DMS153 (cell line): Measurements from ENCODE around the gene SUGCT.

Experiments
- DNase-seq: peaks from one replicate; lab custom pipeline; 2025; lab: John Stamatoyannopoulos, UW

Gene SUGCT

DNA sequence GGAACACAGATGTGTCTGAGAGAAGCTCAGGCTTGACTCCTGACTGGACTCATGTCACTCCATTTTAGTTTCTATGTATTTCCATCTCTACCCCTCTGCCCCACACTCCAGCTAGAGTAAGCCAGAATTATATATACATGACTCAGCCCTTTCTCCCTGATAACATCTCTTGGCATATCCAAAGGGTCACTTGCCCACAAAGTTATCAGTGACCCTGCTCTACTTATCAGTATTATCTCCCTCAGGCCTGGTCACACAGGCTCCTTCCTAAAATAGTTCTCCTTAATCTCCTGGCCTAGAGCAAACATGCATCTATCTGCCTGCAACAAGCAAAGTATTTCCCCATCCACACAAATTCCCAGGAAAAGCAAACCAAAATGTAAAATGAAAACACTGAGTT, 598.3 kb downstream of the SUGCT start:
- no peak for DNase-seq

DNA sequence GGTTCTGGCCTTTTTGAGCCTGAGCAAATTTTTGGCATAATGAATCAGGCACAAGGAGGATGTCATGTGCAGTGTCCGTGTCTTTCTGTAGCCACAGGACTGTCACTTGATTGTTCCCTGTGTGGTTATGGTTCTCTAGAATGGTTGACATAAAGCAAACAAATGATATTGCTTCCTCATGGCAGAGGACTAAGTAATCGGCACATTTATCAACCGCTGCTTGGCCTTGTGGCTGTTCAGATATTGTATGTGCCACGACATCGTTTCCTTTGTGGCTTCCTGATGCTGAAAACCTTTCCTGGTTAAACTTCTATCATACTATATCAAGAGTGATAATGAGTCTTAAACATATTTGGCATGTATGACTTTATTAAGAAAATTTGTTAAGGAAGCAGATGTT, 598.8 kb downstream of the SUGCT start:
- DNase-seq = peak; percentile 9

DNA sequence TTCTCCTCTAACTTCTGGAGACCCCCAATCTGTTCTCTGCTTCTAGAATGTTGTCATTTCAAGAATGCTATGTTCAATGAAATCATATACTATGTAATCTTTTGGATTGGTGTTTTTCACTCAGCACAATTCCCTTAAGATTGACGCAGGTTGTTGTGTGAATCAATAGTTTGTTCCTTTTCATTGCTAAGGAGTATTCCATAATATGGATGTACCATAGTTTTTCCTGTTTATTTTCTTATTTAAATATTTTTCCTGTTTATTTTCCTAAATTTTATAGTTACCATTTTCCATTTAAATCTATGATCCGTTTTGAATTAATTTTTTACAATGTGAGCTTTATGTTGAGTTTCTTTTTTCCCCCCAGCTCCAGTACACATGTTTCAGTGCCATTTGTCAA, 604.5 kb downstream of the SUGCT start:
- no peak for DNase-seq

DNA sequence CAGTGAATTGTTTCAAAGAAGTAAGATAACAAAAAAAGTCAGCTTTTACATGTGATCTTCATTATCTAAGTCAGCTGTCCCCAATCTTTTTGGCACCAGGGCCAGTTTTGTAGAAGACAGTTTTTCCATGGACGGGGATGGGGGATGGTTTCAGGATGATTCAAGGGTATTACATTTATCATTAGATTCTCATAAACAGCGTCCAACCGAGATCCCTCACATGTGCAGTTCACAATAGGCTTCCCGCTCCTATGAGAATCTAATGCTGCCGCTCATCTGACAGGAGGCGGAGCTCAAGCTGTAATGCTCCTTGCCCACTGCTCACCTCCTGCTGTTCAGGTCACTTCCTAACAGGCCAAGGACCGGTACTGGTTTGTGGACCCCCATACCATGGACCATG, 607.5 kb downstream of the SUGCT start:
- DNase-seq = no peak

DNA sequence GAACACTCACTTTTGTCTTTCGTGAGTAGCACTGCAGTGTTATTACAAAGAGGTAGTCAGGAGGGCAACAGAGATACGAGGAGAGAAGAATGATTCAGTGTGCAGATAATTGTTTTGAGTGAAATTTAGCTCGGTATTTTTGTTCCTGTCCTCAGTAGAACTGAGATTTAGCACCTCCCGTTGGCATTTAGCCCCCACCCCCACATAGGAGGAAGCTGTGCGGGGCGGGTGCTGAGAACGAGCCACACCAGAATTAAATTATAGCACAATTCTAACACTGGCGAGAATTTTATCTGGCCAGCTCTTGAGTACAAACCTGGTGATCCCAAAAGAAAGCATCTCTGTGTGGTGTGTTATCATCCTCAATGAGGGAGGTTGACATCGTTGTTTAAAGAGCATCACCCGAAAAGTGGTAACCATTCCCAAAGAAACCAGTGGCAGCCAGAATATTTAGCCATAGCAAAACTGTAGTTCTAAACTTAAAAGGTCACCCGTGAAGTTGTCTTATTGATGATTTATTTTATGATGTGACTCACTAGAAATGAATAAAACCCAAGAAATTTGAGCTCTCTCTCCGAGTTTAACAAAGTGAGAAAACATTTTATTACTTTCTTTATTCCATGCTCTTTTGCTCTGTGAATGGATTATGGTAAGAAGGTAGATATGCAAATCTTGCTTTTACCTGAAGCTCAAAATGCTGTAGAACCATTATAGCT, 612.2 kb downstream of the SUGCT start:
- no peak for DNase-seq

DNA sequence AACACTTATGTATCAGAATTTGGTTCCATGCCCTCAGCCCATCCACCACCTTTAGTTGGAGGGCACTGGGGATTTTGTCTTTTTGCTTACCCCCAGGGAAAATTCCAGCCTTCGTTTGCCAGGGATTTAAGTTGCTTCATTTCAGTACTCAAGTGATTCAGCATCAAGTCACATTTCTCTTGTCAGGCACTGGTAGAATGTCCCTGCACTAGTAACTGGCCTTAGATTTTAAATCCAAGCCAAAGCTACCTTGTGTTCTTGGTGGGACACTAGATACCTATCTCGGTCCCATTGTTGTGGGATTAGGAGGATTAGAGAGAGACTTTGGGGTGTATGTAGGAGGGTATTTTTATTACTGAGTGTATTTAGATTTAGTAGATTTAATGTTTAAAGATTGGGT, 613.1 kb downstream of the SUGCT start:
- no peak for DNase-seq

DNA sequence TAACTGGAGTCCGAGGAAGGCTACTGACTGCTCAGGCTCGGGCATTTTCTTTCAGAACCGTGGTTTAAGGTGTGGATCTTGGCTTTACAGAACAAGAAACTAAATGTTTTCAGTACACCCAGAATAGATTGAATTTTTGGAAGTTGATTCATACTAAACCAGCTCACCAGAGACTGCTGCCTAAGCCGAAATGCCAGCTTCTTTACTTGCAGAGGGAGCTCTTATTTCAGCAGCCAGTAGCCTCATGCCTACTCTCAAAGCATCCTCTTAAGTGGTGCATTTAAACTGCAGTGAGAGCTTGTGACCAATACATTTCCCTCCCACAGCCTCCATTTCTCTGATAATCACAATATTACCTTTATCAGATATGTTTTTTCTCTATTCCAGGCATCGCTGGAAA, 615.1 kb downstream of the SUGCT start:
- no peak for DNase-seq

DNA sequence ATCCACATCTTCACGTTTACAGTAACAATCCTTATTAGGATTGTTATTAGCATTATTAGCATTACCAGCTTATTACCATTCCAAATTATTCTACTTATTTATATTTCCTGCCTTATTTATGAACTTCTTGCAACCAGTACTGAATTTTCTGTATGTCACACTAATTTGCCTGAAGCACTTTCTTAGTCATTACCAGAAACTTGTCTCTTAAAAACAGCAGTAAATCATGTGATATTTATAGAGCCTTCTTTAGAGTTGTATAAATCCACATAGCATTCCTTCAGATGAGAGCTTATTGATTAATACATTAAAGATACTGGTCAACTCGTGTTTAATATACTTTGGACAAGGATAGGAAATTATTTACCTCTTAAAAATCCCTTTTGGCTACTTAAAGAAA, 618.6 kb downstream of the SUGCT start:
- no peak for DNase-seq

DNA sequence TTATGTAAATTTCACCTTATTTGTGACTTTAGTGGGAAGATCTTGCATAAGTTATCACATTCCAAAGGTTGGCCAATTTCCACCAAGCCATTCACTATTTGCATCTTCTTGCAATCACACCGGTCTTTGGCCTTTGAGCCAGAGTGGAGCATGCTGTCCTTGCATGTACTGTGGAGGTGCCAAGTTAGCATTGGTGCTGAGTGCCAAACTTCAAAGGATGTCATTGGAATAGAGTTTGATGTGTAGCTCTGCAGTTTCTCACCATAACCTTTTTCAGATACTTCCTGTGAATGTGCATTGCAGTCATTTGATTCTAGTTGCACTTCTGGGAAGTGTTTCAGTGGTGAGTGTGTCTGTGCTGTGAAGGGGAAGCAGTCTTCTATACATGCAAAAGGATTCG, 620.6 kb downstream of the SUGCT start:
- no peak for DNase-seq

DNA sequence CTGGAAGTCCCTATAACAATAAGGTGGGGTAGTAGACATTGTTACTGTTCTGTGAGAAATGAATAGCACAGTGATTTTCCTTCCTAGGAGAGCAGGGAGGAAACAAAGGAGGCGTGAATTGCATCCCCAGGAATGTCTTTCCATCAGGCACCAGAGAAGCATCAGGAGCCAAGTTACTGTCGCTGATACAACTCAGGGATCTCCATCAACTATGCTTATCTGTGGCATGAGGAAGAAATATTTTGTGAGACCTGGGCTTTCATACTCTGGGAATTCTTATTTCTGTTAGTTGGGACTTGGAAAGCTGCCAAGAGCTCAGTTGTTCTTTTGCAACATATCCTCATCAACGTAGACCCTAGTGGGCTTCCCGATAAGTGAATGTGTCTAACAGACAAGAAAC, 622.3 kb downstream of the SUGCT start:
- DNase-seq = no peak

DNA sequence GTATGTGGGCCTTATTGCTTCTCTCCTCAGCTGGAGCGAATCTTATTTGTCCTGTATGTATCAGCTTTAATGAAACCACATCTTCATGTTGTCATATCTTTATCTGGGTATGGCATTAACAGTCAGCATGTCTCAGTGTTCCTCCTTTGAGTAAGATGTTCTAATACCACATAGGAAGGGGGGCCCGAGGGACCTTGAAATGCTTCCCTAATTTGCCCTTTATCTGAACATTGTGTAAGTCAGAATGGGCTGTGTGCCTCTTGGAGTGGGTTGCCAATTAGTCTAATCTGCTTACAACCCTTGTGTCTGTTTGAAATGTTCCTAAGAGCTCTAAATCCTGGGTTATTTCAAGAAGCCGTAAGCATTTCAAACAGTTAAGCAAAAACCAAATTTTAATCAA, 623.8 kb downstream of the SUGCT start:
- no peak for DNase-seq

DNA sequence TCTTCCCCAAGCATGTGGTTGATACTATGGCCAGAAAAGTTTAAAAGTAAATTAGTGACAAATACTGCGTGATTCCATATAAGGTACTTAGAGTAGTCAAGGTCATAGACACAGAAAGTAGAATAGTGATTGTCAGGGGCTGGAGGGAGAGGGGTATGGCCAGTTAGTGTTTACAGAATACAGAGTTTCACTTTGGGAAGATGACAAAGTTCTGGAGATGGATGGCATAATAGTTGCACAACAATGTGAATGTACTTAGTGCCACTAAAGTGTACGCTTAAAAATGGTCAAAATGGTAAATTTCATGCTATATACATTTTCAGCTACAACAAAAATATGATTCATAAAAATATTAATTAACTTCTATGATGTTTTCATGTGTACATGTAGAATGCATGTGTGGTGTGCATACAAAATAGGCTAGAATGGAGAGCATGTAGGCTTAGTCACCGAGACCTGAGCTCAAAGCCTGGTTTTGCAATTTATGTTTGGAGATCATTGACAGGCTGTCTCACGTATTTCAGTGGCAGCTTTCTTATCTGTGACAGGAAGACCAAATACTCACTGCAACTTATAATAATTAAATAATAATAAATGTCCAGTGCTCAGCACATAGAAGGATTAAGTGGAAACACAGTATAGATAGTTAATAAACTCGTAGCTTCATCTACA, 625.6 kb downstream of the SUGCT start:
- DNase-seq = no peak

DNA sequence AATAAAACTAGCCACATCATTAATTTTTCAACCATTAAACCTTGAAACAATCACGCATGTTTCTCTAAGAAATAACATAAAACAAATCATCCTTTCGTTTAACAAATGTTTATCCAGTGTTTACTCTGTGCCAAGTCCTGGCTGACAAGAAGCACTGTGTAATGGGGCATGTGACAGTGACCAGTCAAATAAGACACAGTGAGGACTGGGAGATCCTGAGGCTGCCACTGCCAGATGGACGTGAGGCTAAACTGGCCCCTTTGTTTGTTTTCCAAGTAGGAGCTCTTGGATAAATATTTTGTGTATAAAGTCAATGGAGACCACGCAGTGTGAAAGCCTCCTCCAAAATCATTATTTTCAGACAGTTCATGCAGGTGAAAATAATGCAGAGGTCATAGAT, 626.2 kb downstream of the SUGCT start:
- no peak for DNase-seq

DNA sequence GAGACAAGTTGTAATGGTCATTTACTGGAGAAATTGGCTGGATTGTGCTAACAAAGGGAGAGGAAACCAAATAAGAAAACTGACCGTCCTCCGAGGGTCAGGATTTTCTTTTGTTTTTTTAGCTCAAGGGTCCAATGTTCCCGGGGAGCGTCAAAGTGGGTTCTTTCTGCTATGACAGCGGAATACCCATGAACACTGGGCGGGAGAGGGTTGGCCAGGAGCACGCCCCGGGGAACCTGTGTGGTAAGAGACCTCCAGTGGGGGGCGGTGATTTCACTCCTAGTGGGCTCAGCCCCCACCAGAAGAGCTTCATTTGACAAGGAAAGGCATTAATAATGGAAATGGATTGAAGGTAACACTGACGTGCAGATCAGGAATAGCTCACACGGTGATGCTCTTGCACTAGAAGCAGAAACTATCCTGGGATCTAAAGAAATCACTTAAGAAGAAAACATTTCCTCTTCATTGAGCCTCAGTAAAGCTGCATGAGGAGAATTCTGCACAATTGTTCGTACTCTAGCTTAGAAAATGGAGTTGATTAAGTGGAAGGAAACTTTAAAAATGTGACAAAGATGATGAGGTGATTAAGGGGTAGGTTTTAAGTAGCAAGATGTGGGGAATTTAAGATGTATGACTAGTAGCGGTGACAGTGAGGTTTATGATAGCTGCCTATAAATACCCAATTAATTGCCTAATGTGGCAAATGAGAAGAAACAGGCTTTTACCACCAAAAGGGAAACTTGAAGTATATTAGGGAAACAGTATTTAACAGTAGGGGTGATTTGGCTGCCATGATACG, 627.2 kb downstream of the SUGCT start:
- DNase-seq = no peak

DNA sequence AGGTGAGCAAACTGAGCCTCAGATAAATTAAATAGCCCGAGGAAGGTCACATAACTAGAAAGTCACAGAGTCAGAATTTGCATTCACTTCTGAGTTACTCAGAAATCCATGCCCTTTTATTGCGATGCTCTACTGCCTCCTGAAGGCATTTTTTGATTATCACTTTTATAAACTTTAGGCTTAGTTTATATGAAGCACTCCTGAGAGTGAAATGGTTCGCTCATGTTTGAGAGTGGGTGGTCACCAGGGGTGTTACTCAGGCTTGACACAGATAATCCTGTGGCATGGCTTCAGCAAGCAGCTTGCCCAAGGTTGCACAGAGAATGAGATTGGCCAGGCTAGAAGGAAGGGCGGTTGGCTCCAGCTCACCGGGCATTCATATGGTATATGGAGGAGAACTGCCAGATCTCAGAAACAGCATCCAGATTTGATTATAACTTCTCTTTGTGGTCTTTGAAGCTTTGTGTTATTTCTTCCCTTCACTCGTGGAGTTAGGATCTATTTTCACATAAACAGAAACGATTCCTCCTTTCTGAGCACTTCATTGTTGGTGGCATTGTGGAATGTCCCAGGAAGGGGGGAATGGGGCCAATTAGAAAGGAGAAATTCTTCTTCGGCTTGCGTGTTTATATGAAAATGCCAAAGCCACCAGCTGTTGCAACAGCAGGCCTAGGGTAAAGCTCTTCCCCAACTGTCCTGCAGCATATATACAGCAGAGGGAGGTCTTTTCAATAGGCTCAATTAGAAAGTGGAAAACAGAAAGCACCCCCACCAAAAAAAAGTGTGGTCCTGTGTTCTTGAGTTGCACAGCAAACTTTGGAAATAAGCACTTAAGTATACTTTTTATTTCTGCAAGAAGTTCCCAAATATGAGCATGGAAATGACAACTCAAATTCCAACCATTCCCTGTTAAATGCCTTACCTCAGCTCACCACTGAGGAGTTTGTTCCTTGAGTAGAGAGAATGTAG, 628.8 kb downstream of the SUGCT start:
- DNase-seq = no peak

DNA sequence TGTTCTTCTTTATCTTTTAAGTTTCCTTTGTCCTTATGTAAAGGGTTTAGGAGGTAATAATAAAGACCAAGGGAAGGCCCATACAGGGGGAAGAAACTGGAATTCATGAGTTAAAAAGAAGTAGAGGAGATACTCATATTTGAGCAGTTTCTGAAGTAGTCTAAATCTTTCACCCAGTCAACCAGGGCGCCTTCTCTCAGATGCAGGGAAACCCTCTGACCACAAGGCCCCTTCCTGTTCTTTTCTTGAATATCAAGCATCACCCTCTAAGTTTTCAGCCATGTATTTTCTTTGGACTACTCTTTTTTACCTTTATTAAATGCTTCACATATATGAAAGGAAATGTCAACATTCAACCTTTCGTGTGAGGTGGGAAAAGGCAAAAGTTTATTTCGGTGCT, 630.8 kb downstream of the SUGCT start:
- DNase-seq = no peak

DNA sequence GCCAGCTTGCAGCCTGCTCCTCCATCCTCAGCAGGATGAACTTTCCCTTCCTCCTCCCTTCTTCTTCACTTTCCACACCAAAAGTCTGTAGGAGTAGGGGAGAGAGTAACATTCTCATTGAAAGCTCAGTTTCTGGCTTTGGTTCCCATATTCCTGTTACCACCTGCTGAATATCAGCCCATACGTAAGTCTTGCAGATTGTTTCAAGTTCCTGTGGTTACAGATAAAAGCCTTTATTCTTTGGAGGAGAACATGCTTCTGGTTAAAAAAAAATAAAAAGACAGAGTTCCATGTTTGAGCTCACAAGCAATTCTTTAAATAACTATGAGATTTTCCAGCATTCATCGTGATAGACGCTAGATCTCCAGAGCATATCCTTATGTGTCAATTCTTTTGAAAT, 637.3 kb downstream of the SUGCT start:
- no peak for DNase-seq

DNA sequence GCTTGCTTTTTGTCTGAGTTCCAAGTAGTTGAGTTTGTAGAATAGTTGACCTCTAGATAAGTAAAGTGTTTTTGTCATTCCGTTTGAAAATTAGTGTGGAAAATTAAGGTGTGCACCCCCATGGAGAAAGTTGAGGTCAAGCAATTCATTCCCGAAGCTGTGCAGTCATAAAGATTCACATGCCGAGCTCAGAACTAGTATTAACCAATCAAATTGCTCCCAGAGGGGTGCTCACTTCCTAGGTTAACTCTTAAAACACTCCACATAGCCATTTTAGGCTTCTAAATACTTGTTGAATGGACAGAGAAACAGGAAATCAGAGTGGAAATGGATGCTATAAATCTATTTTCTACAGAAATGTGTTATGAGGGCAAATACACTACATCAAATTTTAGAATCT, 638.9 kb downstream of the SUGCT start:
- DNase-seq = no peak

DNA sequence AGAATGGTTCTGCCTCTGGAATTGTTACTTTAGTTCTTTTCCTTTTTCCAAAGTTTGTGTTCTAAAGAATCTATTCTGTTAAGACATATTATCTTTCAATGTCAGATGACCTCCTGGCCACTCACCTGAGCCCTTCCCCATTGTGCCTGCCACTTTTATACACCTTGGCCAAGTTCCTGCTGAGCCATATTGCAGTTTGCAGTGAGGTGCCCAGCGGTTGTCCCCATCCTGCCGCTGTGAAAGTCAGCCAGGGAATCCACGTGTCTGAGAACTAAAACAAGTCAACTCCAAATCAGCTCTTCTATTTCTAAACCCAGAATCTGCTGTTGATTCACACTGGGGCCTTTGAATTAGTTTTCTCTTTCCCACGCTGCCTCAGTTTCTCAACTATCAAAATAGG, 641.1 kb downstream of the SUGCT start:
- DNase-seq = no peak

DNA sequence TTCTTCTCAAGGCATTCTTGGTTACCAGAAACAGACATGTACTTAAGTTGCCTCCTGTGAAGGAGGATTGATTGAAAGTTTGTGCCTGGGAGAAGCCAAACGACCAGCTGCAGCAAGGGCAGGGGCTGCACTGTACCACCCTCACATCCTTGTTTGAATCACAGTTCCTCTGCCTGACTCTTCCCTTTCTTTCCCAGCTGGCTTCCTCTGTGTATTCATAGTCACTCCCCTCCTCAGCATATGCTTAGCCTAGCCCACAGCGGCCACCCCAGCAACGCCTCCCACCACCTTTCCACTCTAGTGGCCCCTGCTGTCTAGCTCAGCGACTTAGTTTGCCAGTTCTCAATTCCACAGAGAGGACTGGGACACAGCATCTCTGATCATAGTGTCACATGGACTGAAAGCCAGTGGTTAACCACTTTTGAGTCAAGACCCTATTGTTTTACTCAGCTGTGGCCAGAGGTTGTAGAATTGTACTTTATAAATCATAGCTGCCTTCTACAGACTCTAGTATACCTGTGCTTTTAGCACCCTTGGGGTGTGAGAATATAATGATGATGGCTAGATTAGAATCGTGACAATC, 643.0 kb downstream of the SUGCT start:
- no peak for DNase-seq

DNA sequence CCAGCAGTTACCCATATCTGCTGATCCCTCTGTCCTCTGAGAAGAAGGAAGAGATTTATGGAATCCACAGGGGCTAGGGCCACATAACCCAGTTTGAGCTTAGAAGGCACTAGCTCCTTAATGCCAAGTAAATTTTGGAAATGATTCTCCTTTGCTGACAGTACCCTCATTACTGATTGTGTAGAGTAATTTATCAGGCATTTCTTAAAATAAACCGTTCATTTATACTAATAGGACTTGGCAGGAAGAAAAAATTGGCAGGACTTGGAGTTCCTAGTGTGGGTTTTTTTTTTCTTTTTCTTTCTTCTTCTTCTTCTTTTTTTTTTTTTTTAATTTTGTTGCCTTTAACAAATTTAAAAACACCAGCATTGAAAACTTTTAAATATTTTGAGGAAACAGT, 645.7 kb downstream of the SUGCT start:
- DNase-seq = no peak

DNA sequence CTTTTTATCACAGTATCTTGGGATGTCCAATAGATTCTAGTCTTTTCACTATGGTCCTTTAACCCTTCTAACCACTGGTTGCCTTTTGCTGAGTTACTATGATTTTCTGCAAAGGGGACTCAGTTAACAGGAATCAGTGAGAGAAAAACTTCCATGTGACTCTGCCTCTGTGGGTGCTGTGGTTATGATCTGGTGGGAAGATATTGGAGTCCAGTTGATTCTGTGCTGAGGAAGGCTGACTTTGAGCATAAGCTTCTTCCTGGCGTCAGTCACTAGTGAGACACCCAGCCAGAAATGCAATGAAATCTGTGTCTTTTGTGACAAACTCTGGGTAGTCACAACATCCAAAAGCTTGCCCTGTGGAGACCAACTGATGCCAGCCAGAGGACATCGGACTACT, 648.0 kb downstream of the SUGCT start:
- DNase-seq = no peak
